BJ (cell line): ENCODE data around the gene ECHDC3. TPM values are rescaled to one million over a fixed set of nuclear protein-coding genes. Genes with fewer than 3 reads are reported as not detected.

ENCODE experiments used
- CTCF ChIA-PET: fragments of 350-600 bp; formaldehyde crosslinking; extraction: SDS; loops from one replicate; lab custom pipeline; 2021; ENCODE audit warnings: antibody characterized with exemption, inconsistent platforms; lab: Yijun Ruan, JAX
- POLR2A ChIA-PET: fragments of 300-600 bp; sonication (Branson Sonifier 250); formaldehyde crosslinking; extraction: SDS; loops from one replicate; lab custom pipeline; 2021; ENCODE audit warnings: antibody characterized with exemption; lab: Charles Lee
- DNase-seq: peaks from one replicate; pipeline ENCODE4 v3.0.0-alpha.2; 2011; ENCODE audit warnings: low read depth
- H3K27me3 ChIP-seq: 2 replicates; pipeline ENCODE4 v1.6.0; 2011; ENCODE audit warnings: low read length; ENCODE audit not compliant: control insufficient read depth, insufficient read depth
- H3K36me3 ChIP-seq: 2 replicates; pipeline ENCODE4 v1.5.1; 2011; ENCODE audit warnings: low read length; ENCODE audit not compliant: control insufficient read depth, insufficient read depth
- H3K4me3 ChIP-seq: 2 replicates; pipeline ENCODE4 v1.5.1; 2011; ENCODE audit warnings: low read depth, mild to moderate bottlenecking, control low read depth, low read length
- CTCF ChIP-seq: IDR thresholded peaks from 2 replicates; pipeline ENCODE4 v1.5.1; 2011; ENCODE audit warnings: low read depth, mild to moderate bottlenecking, control low read depth, inconsistent platforms, low read length, moderate library complexity; ENCODE audit not compliant: insufficient read depth
- polyA minus RNA-seq: library from RNA; depleted of rRNA, polyadenylated mRNA; stranded (reverse); fragments of >200 nt; gene quantifications from 2 replicates; pipeline ENCODE4 v1.2.3, GENCODE V29; 2011; rRNA and poly(A)+ RNA removed
- polyA plus RNA-seq: library from polyadenylated mRNA; depleted of rRNA; stranded (reverse); fragments of >200 nt; gene quantifications from 2 replicates; pipeline ENCODE4 v1.2.3, GENCODE V29; 2011; rRNA removed

ECHDC3 gene, protein sequence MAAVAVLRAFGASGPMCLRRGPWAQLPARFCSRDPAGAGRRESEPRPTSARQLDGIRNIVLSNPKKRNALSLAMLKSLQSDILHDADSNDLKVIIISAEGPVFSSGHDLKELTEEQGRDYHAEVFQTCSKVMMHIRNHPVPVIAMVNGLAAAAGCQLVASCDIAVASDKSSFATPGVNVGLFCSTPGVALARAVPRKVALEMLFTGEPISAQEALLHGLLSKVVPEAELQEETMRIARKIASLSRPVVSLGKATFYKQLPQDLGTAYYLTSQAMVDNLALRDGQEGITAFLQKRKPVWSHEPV
- 9.9 and 13.4 TPM in 2 replicates for polyA plus RNA-seq
- polyA minus RNA-seq = 9.3 and 9.9 TPM in 2 replicates

DNA sequence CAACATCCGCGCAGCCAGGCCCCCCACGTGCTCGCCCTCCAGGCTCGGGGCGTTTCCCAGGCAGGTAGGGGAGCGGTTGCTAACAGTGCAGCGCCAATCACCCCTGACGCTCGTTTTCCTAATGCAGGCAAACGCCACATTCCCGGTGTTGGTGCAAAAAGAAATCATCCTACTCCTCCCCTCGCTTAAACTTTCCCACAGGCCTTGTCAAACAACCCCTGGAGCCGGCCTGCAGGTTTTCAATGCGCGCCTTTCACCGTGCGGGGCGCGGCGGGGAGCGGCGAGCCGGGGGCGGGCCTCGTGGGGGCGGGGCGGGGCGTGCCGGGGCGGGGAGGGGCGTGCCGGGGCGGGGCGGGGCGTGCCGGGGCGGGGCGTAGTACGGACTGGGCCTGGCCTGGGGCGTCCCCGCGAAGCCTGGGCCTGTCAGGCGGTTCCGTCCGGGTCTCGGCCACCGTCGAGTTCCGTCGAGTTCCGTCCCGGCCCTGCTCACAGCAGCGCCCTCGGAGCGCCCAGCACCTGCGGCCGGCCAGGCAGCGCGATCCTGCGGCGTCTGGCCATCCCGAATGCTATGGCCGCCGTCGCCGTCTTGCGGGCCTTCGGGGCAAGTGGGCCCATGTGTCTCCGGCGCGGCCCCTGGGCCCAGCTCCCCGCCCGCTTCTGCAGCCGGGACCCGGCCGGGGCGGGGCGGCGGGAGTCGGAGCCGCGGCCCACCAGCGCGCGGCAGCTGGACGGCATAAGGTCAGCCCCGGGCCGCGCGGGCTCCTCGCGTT is at the start of gene ECHDC3:
Gene ECHDC3 (plus strand): TSS at position 374 of the 770 bp plus-strand sequence. CDS start 195 bp downstream, at position 569.
- DNase-seq = no peak
- no peaks in the 10 kb centered on the region for H3K36me3 ChIP-seq
- H3K27me3 ChIP-seq = no peaks in the 10 kb centered on the region
- peak within 1 kb of the TSS; percentile 79 for H3K4me3 ChIP-seq
- ChIA-PET POLR2A (no interaction called here), CTCF (interaction anchor here (0.9 to 1.6 kb wide), 3 partner anchors 15 to 227 kb away, joined by 3 to 6 read pairs (median 5); no protein-coding TSS in a partner anchor)
- no peak for TF ChIP-seq CTCF

DNA sequence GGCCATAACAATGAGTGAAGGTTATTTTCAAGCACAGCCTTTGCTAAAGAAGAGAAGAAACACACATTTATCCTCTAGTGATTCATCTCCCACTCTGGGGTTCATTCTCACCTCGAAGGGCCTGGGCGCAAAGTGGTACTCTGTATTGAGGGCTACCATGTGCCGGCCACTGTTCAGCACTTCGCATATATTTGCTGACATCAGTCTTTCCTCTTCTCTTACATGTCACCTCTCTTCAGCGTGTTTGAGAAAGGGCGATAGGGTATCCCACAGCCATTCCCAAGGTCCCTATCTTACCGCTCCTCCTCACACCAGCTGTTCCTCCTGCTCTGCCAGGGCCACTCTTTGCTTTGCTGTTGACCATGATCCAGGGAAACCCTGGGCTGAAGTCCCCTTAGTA is 48.8 kb upstream of the ECHDC3 start:
- CTCF ChIA-PET = no interaction called here
- no peak for TF ChIP-seq CTCF
- no peaks in the 10 kb centered on the region; the same call in 1 of the 2 replicates for H3K27me3 ChIP-seq
- DNase-seq = no peak
- no peaks in the 10 kb centered on the region for H3K36me3 ChIP-seq
- H3K4me3 ChIP-seq = no peak overlapping the region
- POLR2A ChIA-PET = no interaction called here

DNA sequence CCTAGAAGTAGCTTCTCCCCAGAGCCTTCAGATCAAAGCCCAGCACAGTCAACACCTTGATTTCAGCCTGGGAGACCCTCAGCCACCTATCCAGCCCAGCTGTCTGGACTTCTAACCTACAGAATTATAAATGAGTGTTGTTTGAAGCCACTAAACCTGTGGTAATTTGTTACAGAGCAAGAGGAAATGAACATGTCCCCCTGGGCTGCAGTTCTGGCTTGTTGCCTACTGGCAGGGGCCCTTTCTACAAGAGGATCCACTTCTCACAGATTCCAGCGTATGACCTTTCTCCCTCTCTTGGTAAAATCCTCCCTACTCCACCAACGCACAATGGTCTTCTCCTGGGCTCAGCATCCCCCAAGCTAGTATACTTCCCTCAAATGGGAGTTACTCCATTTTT is 46.4 kb upstream of the ECHDC3 start:
- no peak for TF ChIP-seq CTCF
- CTCF ChIA-PET = interaction anchor here (0.9 kb wide), 1 partner anchor 31 kb away, joined by 3 read pairs; no protein-coding TSS in a partner anchor

GRCh38 chr10:11697718-11698527 is 44.3 kb upstream of the ECHDC3 start:
- POLR2A ChIA-PET = no interaction called here
- no peak for TF ChIP-seq CTCF
- CTCF ChIA-PET = interaction anchor here (1.2 kb wide), 1 partner anchor 12 kb away, joined by 4 read pairs; no protein-coding TSS in a partner anchor
- Histone ChIP-seq H3K27me3 (no peaks in the 10 kb centered on the region; the same call in 1 of the 2 replicates), H3K4me3 (no peak overlapping the region), H3K36me3 (no peaks in the 10 kb centered on the region)
- no peak for DNase-seq

More for the DNA sequence above, 46.4 kb upstream of the ECHDC3 start:
- Histone ChIP-seq H3K4me3 (no peak overlapping the region), H3K27me3 (no peaks in the 10 kb centered on the region; the same call in 1 of the 2 replicates), H3K36me3 (no peaks in the 10 kb centered on the region)
- no peak for DNase-seq
- POLR2A ChIA-PET = no interaction called here
